ENCODE results near the gene KAZN.

DNA sequence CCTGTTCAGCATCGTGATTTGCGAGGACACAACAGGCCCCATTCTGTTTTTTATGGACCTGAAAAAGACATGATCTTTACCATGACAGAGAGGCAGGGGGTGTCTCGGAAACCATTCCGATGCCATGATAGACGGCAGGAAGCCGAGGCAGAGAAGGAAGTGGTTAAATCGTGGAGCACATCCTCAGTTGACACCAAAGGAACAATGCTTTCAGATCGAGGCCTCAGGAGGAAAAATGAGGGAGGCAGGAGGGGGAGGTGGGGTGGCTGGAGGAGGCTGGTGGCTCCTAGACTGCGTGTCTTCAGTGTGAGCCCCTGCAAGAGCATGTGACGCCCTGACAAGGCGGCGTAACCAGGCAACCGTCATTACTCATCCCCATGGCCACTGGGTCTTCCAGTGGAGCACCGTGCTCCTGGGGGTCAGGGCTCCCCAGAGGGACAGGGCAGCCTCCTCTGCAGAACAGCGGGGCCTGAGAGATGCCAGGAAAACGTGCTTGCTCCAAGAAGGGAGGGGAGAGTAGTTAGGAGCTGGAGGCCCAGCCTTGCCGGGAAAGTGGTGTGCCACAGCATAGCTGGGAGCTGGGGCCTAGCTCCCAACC is 382.2 kb downstream of the KAZN start:
- TF ChIP-seq, protein P1, sequence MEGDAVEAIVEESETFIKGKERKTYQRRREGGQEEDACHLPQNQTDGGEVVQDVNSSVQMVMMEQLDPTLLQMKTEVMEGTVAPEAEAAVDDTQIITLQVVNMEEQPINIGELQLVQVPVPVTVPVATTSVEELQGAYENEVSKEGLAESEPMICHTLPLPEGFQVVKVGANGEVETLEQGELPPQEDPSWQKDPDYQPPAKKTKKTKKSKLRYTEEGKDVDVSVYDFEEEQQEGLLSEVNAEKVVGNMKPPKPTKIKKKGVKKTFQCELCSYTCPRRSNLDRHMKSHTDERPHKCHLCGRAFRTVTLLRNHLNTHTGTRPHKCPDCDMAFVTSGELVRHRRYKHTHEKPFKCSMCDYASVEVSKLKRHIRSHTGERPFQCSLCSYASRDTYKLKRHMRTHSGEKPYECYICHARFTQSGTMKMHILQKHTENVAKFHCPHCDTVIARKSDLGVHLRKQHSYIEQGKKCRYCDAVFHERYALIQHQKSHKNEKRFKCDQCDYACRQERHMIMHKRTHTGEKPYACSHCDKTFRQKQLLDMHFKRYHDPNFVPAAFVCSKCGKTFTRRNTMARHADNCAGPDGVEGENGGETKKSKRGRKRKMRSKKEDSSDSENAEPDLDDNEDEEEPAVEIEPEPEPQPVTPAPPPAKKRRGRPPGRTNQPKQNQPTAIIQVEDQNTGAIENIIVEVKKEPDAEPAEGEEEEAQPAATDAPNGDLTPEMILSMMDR (IDR thresholded peaks at IDR 0.05) = no peak
- TF ChIP-seq POLR2A (IDR thresholded peaks at IDR 0.05) = no peak
